SK-N-SH treated with all-trans-retinoic acid at 6 μM for 48 hours (cell line): ENCODE measurements around the gene DACT3.

ENCODE experiments used
- ATAC-seq: fragments of 200-7000 bp; cut with Tn5 transposase; 3 replicates; pipeline ENCODE4 v1.9.1; 2020; ENCODE audit warnings: mild to moderate bottlenecking, moderate library complexity
- ARNTL ChIP-seq: fragments of 450-650 bp; formaldehyde crosslinking; IDR thresholded peaks from 2 replicates; pipeline ENCODE4 v1.5.0; 2020; ENCODE audit warnings: low read depth, mild to moderate bottlenecking, moderate library complexity, borderline replicate concordance
- CREB5 ChIP-seq: fragments of 250-450 bp; sonication (Bioruptor Pico); IDR thresholded peaks from 2 replicates; pipeline ENCODE4 v1.5.1; 2020; ENCODE audit warnings: low read depth, mild to moderate bottlenecking, moderate library complexity
- CSRNP3 ChIP-seq: fragments of 250-450 bp; sonication (Bioruptor Pico); IDR thresholded peaks from 2 replicates; pipeline ENCODE4 v1.5.1; 2021; ENCODE audit warnings: mild to moderate bottlenecking, moderate library complexity
- ESRRG ChIP-seq: fragments of 250-450 bp; sonication (Bioruptor Pico); IDR thresholded peaks from 2 replicates; pipeline ENCODE4 v1.6.1; 2021; ENCODE audit warnings: mild to moderate bottlenecking
- GLIS3 ChIP-seq: fragments of 250-450 bp; sonication (Bioruptor Pico); IDR thresholded peaks from 2 replicates; pipeline ENCODE4 v1.5.0; 2020; ENCODE audit warnings: mild to moderate bottlenecking, moderate library complexity
- ISL1 ChIP-seq: fragments of 250-450 bp; sonication (Bioruptor Pico); IDR thresholded peaks from 2 replicates; pipeline ENCODE4 v2.1.2; 2022; ENCODE audit warnings: mild to moderate bottlenecking, moderate library complexity
- OSR1 ChIP-seq: fragments of 250-450 bp; sonication (Bioruptor Pico); IDR thresholded peaks from 2 replicates; pipeline ENCODE4 v1.8.0; 2022; ENCODE audit warnings: moderate library complexity, mild to moderate bottlenecking, inconsistent platforms
- PPARA ChIP-seq: fragments of 250-450 bp; sonication (Bioruptor Pico); IDR thresholded peaks from 2 replicates; pipeline ENCODE4 v1.5.0; 2020; ENCODE audit warnings: mild to moderate bottlenecking, borderline replicate concordance
- RARB ChIP-seq: fragments of 250-450 bp; sonication (Bioruptor Pico); IDR thresholded peaks from 2 replicates; pipeline ENCODE4 v1.8.0; 2021; ENCODE audit warnings: mild to moderate bottlenecking, moderate library complexity
- TCF4 ChIP-seq: fragments of 250-450 bp; sonication (Bioruptor Pico); IDR thresholded peaks from 2 replicates; pipeline ENCODE4 v1.8.0; 2021; ENCODE audit warnings: mild to moderate bottlenecking, moderate library complexity, borderline replicate concordance
- TOX ChIP-seq: fragments of 250-450 bp; sonication (Bioruptor Pico); IDR thresholded peaks from 2 replicates; pipeline ENCODE4 v1.8.0; 2021; ENCODE audit warnings: mild to moderate bottlenecking, moderate library complexity, borderline replicate concordance
- ZFP3 ChIP-seq: fragments of 250-450 bp; sonication (Bioruptor Pico); IDR thresholded peaks from 2 replicates; pipeline ENCODE4 v1.5.0; 2020; ENCODE audit warnings: mild to moderate bottlenecking, moderate library complexity
- ZFP30 ChIP-seq: fragments of 450-650 bp; formaldehyde crosslinking; IDR thresholded peaks from 2 replicates; pipeline ENCODE4 v1.5.0; 2022; ENCODE audit warnings: mild to moderate bottlenecking, moderate library complexity
- ZNF70 ChIP-seq: fragments of 450-650 bp; formaldehyde crosslinking; IDR thresholded peaks from 2 replicates; pipeline ENCODE4 v1.5.0; 2020; ENCODE audit warnings: mild to moderate bottlenecking, moderate library complexity
- ZNF8 ChIP-seq: fragments of 450-650 bp; formaldehyde crosslinking; IDR thresholded peaks from 2 replicates; pipeline ENCODE4 v1.5.0; 2020; ENCODE audit warnings: mild to moderate bottlenecking, moderate library complexity
- TF ChIP-seq, protein P1 (sequence below): fragments of 250-450 bp; sonication (Bioruptor Pico); IDR thresholded peaks from 2 replicates; pipeline ENCODE4 v1.8.0; 2020; ENCODE audit warnings: mild to moderate bottlenecking, moderate library complexity, borderline replicate concordance
- TF ChIP-seq, protein P2 (sequence below): fragments of 250-450 bp; sonication (Bioruptor Pico); IDR thresholded peaks from 2 replicates; pipeline ENCODE4 v1.5.0; 2020; ENCODE audit warnings: mild to moderate bottlenecking, moderate library complexity

Gene DACT3

DNA sequence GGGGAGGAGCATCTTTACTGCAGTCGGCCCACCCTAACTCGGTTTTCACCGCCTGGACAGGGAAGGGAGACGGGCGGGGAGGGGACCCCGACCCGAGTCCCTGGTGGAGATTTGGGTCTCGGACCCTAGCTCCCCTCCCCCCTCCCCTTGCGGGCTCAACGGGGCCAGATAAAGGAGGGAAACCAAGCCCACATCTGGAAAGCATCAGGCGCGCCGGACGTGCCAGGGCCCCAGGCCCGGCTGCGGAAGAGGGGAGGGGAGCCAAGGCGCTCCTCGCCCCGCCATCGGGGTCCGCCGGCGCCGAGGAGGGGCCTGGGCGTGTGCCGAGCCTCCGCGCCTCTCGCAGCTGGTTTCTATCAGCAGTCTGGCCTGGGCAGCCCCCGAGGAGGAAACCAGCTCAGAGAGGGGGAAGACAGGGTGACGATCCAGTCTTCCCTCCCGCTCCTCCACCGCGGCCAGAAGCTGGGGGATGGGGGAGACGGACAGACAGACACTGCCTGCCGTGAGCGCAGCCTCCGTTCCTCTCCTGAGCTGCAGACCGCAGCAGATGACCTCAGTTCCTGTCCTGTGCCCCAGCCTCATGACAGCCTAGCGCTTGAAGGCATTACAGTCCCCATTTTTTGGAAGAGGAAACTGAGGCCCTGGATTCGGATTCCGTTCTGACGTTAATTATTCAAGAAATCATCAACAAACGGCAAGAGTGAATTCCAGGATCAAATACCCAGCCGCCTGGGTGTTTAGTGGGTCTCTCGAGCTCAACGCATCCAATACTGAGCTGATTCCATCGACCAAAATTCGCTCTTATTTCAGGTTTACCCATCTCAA lies 21.4 kb downstream of the DACT3 start (continued):
- TF ChIP-seq ZNF70 (CRISPR knock-in tag) (peak; percentile 33; the same call in 1 of the 2 replicates), GLIS3 (CRISPR knock-in tag) (no peak; the same call in 1 of the 2 replicates), PPARA (CRISPR knock-in tag) (no peak)

DNA sequence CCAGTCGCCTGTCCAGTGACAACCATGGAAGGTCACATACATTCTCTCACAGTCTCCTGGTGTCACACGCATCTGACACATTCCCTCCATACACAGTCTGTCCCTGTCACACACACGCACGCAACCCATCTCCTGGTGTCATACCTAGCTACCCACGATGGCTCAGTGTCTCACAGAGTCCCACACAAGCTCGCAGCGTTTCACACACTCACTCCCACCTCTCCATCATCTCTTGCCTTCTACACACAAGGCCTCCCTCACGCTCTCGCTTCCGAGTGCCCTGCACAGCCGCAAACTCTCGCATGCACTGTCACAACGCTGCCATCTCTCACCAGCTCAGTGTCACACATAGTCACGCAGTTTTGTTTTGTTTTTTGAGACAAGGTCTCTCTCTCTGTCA lies 23.8 kb downstream of the DACT3 start:
- ATAC-seq: no peak
- no peak for TF ChIP-seq ISL1 (CRISPR knock-in tag)
- TF ChIP-seq ARNTL (CRISPR knock-in tag): no peak

DNA sequence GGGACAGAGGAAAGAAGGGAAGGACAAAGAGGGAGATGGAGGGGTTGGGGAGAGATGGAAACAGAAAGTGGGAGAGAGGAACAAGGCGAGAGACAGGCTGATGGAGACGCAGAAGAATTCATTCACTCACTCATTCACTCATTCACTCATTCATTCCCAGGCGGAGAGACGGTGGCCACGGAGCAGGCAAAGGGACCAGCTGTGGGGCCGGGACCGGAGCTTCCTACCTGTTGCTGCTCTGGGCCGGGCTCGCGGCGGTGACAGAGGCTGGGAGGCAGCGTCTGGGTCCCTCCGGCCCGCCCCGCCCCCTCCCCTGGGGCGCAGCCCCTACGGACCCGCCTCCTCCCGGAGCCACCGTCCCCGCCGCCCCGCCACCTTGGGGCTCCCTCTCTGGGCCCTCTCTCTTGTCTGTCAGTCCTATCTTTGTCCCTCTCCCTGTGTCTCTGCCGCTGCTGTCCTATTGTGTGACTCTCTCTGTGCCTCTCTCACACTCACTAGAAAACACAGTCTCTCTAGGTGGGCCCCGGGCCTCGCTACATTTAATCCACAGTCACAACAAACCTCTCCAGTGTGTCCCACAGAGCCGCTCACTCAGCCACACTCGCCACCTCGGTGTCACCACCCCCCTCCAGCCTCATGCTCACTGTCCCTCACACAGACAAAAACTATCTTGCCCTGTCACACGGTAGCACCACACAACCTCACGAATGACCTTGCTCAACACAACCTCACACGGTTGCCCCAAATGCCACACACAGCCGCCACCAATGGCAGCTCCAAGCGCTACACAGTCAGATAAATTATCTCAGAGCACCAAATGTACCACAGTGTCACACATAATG lies 24.8 kb downstream of the DACT3 start, which contains the start of gene GNG8:
GNG8 (minus strand) TSS at position 283 of the 842 bp plus-strand sequence. CDS start 1,520 bp downstream, outside the sequence.
- ATAC-seq: no peak
- TF ChIP-seq, protein P1, sequence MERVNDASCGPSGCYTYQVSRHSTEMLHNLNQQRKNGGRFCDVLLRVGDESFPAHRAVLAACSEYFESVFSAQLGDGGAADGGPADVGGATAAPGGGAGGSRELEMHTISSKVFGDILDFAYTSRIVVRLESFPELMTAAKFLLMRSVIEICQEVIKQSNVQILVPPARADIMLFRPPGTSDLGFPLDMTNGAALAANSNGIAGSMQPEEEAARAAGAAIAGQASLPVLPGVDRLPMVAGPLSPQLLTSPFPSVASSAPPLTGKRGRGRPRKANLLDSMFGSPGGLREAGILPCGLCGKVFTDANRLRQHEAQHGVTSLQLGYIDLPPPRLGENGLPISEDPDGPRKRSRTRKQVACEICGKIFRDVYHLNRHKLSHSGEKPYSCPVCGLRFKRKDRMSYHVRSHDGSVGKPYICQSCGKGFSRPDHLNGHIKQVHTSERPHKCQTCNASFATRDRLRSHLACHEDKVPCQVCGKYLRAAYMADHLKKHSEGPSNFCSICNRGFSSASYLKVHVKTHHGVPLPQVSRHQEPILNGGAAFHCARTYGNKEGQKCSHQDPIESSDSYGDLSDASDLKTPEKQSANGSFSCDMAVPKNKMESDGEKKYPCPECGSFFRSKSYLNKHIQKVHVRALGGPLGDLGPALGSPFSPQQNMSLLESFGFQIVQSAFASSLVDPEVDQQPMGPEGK (CRISPR knock-in tag): no peak
- TF ChIP-seq CSRNP3 (CRISPR knock-in tag) (no peak), ARNTL (CRISPR knock-in tag) (no peak), OSR1 (CRISPR knock-in tag) (no peak), TOX (CRISPR knock-in tag) (no peak), ESRRG (CRISPR knock-in tag) (no peak), PPARA (CRISPR knock-in tag) (no peak), TCF4 (CRISPR knock-in tag) (no peak), RARB (CRISPR knock-in tag) (no peak), ZFP30 (CRISPR knock-in tag) (no peak), ZNF8 (CRISPR knock-in tag) (no peak), CREB5 (CRISPR knock-in tag) (no peak)
- TF ChIP-seq, protein P2, sequence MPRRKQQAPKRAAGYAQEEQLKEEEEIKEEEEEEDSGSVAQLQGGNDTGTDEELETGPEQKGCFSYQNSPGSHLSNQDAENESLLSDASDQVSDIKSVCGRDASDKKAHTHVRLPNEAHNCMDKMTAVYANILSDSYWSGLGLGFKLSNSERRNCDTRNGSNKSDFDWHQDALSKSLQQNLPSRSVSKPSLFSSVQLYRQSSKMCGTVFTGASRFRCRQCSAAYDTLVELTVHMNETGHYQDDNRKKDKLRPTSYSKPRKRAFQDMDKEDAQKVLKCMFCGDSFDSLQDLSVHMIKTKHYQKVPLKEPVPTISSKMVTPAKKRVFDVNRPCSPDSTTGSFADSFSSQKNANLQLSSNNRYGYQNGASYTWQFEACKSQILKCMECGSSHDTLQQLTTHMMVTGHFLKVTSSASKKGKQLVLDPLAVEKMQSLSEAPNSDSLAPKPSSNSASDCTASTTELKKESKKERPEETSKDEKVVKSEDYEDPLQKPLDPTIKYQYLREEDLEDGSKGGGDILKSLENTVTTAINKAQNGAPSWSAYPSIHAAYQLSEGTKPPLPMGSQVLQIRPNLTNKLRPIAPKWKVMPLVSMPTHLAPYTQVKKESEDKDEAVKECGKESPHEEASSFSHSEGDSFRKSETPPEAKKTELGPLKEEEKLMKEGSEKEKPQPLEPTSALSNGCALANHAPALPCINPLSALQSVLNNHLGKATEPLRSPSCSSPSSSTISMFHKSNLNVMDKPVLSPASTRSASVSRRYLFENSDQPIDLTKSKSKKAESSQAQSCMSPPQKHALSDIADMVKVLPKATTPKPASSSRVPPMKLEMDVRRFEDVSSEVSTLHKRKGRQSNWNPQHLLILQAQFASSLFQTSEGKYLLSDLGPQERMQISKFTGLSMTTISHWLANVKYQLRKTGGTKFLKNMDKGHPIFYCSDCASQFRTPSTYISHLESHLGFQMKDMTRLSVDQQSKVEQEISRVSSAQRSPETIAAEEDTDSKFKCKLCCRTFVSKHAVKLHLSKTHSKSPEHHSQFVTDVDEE (CRISPR knock-in tag): no peak
- TF ChIP-seq, all 23 proteins: peak for 0

DNA sequence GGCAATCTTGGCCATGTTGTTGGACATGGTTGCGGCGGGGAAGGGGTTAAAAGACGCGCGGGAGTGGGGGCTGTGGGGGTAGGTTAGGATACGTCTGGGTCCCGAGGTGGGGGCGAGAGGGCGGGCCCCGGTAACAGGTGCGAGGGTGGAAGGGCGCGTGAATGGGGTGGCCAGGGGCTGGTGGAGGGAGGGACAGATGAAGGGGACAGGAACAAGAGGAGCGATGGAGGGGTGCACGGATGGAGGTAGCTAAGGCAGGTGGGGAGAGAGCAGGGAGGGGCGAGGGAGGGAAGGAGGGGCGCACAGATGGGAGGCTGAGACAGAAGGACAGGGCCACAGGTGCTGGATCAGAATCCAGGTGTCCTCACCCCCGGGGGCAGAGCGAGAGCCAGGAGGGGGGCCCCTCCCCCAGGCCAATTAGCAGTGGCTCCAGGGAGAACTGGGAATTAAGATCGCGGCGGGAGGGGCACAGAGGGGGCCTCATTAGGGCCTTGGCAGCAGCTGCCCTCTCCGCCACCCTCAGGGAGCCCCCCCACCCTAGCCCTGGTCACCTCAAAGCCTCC lies 26.2 kb downstream of the DACT3 start:
- TF ChIP-seq ZFP3 (CRISPR knock-in tag): no peak
- no peak for ATAC-seq
